Measurements from ENCODE around the gene ACSF2.

- TF ChIP-seq CHD2 (IDR thresholded peaks at IDR 0.05; ENCODE audit: low read length, partially characterized antibody) (no peak), POLR2A (IDR thresholded peaks at IDR 0.05; ENCODE audit: low read length) (peak; percentile 90), HDAC2 (IDR thresholded peaks at IDR 0.05) (no peak), RARB (CRISPR knock-in tag; IDR thresholded peaks at IDR 0.05) (no peak), TFCP2L1 (CRISPR knock-in tag; IDR thresholded peaks at IDR 0.05) (no peak)
- TF ChIP-seq, protein P1, sequence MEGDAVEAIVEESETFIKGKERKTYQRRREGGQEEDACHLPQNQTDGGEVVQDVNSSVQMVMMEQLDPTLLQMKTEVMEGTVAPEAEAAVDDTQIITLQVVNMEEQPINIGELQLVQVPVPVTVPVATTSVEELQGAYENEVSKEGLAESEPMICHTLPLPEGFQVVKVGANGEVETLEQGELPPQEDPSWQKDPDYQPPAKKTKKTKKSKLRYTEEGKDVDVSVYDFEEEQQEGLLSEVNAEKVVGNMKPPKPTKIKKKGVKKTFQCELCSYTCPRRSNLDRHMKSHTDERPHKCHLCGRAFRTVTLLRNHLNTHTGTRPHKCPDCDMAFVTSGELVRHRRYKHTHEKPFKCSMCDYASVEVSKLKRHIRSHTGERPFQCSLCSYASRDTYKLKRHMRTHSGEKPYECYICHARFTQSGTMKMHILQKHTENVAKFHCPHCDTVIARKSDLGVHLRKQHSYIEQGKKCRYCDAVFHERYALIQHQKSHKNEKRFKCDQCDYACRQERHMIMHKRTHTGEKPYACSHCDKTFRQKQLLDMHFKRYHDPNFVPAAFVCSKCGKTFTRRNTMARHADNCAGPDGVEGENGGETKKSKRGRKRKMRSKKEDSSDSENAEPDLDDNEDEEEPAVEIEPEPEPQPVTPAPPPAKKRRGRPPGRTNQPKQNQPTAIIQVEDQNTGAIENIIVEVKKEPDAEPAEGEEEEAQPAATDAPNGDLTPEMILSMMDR (IDR thresholded peaks at IDR 0.05) = peak; percentile 100
- TF ChIP-seq, protein P2, sequence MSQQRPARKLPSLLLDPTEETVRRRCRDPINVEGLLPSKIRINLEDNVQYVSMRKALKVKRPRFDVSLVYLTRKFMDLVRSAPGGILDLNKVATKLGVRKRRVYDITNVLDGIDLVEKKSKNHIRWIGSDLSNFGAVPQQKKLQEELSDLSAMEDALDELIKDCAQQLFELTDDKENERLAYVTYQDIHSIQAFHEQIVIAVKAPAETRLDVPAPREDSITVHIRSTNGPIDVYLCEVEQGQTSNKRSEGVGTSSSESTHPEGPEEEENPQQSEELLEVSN (IDR thresholded peaks at IDR 0.05; ENCODE audit: borderline replicate concordance, low read depth) = peak; percentile 71; the same call in 1 of the 2 replicates
These were observed 52.7 kb downstream of the ACSF2 start, which contains the start of gene RSAD1 for GRCh38 chr17:50478391-50479381.
